Dermis microvascular lymphatic vessel endothelial cell (primary cell): ENCODE results near the gene PHPT1. TPM values are rescaled to one million over a fixed set of nuclear protein-coding genes. Genes with fewer than 3 reads are reported as not detected.
A peak's percentile ranks its signal among the peaks of the same experiment; 100 is the strongest.
"Not testable (repeated sequence)": the region's sequence is repeated elsewhere in the genome, so short reads cannot be mapped to it uniquely, and the experiment has no call there.

Source experiments
- DNase-seq, 2 donors: peaks; one replicate each; pipeline versions ENCODE4 v3.0.0 to v3.0.0-alpha.2; 2010; ENCODE audit warnings: low read depth in 2 of 2
- total RNA-seq: library from RNA; depleted of rRNA; stranded (reverse); fragments of >200 nt; gene quantifications from 2 replicates; pipeline ENCODE4 v1.2.1, GENCODE V29; 2014

PHPT1 gene
- total RNA-seq = 207 and 242 TPM in 2 replicates

DNA sequence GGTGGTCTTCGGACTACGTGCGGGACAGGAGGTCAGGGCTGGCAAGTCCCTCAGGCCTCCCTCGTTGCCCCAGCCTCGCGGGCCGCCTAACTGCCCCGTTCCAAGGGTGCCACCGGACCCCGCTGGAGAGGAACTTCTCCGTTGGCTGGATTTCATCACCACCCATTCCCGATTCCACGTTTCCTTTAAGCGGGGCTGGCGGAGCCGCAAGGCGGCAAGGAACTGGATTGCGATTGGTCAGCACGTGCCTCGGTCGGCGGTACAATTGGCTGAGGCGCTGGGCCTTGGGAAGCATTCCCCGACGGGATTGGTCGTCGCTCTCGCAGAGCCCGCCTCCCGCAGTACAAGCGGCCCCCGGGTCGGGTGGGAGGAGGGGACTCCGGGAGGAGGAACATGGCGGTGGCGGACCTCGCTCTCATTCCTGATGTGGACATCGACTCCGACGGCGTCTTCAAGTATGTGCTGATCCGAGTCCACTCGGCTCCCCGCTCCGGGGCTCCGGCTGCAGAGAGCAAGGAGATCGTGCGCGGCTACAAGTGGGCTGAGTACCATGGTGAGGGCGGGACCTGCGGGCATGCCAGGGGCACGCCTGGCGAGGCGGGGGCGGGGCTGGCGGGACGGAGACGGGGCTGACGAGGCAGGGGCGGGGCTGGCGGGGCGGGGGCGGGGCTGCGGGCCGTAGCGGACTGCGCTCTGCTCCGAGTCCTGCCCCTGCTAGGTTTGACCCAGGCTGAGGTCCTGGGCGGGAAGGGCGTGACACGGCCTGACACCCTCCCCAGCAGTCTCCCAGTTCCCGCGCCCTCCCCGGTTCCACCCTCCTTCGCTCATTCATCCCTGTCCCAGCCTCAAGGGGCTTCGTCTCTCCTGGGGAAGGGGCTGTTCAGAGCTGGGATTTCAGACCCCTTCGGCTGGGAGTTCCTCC, at the start of gene PHPT1:
PHPT1 (plus strand) TSS at position 372 of the 922 bp plus-strand sequence; CDS start at position 394, 22 bp downstream.
- peak; percentile 98 to 100 for DNase-seq

DNA sequence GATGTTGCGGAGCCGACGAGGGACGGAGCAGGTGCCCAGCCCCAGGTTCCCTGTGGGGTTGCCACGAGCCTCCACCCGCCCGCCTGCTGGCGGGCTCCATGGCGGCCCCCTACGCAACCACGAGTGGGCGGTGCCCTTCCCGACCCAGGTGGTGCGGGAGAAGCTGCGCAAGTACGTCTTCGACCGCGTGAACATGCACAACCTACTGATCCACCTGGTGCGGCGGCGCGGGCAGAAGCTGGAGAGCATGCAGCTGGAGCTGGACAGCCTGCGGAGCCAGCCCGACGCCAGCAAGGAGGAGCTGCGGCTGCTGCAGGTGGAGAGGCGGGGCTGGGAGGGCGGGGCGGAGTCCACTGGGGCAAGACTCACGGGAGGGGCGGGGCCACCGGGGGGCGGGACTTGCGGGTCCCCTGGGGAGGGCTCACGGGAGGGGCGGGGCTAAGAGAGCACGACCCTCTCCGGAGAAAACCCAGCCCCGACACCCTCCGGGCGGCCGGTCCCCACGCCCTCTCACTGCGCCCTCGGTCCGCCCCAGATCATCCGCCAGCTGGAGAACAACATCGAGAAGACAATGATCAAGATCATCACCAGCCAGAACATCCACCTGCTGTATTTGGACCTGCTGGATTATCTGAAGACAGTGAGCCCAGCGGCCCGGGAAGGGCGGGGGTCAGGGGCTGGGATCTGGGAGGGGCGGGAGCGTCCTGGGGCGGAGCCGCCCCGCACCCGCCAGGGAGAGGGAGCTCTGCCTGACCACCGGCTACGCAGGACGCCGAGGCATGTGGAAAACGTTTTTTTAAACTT, 49.2 kb upstream of the PHPT1 start:
- DNase-seq = peak; percentile 11 to 69

DNA sequence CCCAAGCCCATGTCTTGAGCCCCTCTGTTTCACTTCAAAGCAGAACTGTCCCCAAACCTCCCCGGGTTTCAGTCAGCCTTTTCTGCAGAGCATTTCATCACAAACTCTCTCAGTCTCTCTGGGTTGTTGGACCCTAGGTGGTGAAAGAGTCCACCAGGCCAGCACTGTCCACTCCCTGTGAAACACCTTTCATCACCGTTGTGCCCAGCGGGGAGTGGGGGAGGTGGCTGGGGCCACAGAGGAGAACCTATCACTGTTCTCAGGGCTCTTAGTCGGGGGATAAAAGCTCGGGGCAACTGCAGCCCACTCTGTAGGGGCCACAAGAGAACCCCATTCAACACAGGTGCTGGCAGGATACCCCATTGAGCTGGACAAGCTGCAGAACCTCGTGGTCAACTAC, 46.9 kb upstream of the PHPT1 start:
- DNase-seq = no peak

DNA sequence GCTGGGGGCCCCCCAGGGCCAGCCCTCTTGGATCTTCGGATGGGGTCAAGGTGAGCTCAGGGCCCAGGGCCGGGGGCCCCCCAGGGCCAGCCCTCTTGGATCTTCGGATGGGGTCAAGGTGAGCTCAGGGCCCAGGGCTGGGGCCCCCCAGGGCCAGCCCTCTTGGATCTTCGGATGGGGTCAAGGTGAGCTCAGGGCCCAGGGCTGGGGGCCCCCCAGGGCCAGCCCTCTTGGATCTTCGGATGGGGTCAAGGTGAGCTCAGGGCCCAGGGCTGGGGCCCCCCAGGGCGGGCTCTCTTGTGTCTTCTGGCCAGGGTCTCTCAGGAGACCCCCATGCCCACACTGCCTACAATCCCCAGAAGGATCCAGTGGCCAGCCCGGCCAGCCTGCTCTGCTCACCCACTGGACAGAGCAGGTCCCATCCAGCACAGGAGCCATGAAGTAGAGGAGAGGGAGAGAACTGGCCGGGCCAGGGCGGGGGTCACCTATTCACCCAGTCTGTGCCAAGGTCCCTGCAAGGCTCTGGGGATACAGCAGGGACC, 46.1 kb upstream of the PHPT1 start:
- not testable (repeated sequence) for DNase-seq

DNA sequence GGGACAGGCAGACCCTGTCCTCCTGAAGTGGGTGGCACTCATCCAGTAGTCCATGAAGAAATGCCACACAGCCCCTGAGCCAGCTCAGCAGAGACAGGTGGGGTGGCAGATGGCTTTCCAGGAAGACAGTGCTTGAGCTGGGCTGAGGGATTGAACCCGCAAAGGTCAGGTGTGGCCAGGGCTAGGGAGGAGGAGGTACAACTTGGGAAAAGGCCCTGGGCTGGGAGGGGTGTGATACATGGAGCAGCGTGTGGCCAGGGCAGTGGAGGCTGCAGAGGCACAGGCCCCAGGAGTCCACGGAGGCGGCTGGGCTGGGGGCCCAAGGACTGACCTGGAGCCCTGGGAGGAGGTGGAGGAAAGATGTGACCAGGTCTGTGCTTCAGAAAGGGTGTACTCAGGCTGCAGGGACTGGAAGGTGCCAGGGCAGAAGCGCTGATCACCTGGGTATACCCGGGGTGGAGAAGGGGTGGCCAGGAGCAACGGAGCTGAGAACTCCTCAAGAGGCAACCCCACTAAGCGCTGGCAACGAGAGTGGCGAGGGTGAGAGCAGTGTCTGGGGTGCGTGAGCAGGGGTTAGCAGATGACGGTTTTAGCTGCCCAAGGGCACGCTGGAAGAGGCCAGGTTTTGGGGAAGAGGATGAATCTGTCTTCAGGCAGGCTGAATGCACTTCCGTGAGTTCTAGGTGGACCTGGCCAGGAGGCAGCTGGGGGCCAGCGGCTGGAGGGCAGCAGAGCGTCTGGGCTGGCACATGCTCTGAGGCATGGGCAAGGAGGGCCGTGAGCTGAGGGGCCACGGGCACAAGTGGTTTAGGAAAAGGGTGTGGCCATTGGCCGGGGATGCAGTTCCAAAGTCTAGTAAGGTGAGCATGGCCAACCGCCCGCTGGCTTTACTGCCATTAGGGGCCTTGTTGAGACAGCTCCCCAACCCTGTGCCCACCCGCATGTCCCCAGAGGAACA, 45.4 kb upstream of the PHPT1 start:
- DNase-seq = no peak

DNA sequence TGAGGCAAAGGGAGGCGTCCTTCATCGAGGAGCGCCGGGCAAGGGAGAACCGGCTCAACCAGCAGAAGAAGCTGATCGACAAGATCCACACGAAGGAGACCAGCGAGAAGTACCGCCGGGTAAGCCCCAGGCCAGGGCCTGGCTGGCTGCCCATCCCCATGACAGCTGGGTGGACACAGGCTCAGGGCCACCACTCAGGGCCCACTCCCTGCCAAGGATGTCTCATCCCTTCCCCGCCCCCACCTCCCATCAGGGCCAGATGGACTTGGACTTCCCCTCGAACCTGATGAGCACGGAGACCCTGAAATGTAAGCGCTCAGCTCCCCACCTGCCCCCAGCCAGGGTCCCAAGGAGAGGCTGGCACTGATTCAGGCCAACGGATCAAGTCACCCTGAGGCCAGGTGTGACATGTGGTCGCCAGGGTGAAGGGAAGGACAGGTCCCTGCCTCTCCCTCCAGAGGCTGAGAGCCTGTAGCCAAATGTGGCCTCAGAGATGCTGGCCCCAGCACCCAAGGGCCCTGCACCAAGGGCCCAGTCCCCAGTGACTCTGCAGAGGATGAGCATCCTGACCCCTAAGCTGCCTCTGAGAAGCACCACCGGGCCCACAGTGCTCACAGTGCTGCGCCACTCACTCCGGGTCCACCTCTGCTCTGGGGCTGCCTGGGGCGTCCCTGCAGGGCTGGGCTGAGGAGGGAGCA, 44.6 kb upstream of the PHPT1 start:
- DNase-seq = no peak

DNA sequence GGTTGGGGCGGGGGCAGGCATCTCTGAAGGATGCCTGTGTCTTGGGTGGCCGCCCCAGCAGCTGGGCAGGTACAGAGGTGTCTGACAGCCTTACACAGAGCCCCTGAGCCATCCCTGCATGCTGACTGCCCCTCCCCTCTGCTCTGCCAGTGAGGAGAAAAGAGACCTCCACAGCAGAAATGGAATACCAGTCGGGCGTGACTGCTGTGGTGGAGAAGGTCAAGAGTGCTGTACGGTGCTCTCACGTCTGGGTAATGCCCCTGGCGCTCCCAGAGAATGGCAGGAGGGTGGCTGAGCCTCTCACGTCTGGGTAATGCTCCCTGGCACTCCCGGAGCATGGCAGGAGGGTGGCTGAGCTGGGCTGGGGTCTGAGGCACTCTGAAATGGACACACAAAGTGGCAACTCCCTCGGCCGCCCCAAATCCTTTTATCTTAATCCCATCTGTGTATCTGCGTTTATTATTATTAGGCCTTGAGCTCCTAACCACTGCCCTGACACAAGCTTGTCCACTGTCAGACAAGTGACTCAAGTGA, 43.9 kb upstream of the PHPT1 start:
- no peak for DNase-seq

DNA sequence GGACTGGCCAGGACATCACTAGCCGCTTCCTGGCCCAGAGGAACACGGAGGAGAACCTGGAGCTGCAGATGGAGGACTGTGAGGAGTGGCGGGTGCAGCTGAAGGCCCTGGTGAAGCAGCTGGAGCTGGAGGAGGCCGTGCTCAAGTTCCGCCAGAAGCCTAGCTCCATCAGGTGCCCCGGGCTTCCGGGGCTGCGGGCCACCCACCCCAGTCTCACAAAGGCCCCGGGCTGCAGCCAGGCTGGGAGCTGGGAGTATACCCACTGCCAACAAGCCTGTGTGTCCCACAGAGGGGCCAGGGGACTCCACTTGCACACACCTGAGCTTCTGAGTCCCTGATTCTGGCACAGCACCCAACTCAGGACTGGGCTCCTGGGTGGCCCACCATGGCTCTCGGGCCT, 43.1 kb upstream of the PHPT1 start:
- no peak for DNase-seq

DNA sequence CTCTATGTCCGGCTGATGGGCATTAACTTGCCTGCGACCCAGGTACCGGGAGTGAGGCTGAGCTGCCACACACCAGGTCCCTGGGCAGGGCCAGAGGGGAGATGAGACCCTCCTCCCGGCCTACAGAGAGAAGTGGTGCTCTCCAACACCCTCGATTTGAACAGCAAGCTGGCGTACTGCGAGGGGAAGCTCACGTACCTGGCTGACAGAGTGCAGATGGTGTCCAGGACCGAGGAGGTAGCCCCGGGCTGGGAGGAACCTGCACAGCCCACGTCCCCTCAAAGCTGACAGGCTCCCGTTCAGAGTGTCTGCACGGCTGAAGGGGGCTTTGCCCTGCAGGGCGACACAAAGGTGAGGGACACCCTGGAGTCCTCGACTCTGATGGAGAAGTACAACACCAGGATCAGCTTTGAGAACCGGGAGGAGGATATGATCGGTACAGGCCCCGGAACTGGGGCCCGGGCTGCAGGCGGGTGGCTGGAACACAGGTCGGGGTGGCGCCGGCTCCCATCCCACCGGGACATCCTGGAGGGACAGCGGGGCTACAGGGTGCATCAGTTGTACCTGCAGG, 42.5 kb upstream of the PHPT1 start:
- no peak for DNase-seq

DNA sequence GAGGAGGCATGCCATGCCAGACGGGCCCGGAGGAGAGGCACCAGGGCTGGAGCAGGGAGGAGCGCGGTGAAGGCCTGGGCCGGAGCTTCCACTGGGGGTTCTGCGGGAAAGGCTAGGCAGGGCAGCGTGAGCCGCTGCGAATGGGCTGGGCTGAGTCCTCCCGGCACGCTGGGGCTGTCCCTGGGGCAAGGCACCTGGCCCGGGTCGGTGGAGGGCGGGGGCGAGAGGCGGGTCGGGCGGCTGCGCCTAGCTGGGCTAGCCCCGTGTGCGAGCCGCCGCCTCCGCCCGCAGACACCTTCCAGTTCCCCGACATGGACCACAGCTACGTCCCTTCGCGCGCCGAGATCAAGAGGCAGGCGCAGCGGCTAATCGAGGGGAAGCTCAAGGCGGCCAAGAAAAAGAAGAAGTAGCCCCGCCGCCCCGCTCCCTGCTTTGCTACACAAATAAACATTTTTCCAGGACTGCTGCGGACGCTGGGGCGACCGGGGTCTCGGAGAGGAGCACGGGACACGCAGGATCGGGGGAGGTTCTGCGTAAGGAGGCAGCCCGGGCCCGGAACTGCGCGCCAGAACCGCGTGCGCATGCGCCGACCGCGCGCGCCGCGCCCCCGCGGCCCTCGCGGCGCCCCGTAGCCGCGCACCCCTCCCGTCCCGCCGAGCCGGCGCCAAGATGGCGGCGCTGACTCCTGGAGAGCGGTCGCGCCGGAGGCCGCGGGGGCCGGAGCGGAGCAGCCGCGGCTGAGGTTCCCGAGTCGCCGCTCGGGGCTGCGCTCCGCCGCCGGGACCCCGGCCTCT, 41.7 kb upstream of the PHPT1 start, which contains the start of gene RABL6:
RABL6 (plus strand) TSS at position 668 of the 794 bp plus-strand sequence. CDS start 249 bp downstream, outside the sequence.
- DNase-seq = peak; percentile 40 to 80

DNA sequence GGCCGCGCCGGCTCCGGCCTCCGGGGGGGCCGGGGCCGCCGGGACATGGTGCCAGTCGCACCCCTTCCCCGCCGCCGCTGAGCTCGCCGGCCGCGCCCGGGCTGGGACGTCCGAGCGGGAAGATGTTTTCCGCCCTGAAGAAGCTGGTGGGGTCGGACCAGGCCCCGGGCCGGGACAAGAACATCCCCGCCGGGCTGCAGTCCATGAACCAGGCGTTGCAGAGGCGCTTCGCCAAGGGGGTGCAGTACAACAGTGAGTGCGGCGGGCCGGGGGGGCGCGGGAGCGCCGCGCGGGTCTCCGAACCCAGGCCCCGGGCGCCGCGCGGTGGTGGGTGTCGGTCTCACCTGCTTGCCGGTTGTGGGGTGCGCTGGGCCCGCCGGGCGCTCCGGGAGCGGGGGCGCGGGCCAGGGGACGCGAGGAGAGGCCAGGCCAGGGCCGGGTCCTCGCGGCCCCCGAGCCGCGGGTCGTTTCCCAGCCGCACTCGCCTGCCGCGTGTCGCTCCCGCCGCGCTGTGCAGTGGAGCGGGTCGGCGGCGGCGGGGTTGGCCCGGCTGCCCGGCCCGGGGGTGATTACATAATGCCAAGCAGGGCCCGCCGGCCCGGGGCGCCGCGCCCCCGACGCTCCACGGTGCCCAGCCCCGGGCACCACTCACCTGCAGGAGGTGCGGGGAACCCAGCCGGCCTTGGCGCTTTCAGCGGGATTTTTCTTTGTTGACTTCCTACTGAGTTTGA, 41.0 kb upstream of the PHPT1 start:
- DNase-seq = peak in 1 of 2 donors; percentile 38

DNA sequence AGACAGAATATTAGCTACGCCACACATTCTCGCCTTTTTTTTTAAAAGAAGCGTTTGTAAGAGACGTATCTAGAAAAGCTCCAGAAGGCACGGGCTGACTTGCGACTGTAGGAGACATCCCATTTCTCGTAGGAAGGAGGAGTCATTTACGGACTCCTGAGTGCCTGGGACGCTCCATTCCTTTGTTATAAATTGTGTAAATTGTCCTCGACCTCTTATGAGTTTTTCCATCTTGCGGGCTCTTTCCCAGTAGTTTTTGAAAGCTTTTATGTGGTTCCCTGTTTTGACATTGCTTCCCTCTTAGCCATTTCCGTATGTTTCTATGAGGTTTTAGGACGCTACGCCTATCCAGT, 40.4 kb upstream of the PHPT1 start:
- peak in 1 of 2 donors; percentile 32 for DNase-seq

DNA sequence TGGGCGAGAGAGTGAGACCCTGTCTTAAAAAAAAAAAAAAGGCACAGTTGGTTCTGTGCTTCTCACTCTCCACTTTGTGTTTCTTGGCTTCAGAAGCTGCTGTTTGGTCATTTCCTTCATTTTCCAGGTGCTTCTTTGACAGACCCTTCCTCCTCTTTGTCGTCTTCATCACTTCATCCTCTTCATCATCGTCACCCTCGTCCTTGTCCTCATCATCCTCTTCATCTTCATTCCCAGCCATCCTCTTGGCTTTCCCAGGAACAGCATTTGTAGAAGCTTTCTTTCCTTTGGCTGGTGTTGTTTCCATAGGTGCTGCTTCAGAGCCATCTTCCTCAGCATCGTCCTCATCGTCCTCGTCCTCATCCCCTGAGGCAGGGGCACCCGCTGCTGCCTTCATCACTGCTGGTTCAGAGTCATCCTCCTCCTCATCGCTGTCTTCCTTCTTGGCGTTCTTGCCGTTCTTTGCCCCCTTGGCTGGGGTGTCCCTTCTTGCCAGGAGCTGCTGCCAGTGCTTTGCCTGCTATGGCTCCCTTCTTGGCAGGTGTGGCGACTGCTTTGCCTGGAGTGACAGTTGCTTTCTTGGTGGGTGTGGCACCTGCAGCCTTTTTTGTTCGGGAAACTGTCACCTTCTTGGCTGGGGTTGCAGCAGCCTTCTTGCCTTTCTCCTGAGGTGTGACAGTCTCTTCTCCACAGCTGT, 34.3 kb upstream of the PHPT1 start:
- DNase-seq = no peak

DNA sequence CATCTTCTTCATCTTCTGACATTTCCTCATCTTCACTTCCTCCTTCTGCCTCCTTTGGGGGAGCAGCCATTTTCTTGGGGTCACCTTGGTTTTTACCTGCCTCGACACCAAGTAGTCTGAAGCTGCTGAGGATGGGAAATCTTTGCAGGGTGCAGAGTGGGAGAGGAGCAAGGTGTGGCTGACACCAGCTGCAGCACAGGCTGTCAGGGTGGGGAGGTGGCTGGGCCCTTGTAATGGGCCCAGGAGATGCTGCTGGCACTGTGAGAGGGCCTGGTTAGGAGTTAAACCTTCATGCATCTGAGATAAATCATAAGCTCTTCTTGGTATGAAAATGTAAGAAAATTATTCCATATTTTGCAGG, 33.8 kb upstream of the PHPT1 start:
- no peak for DNase-seq

DNA sequence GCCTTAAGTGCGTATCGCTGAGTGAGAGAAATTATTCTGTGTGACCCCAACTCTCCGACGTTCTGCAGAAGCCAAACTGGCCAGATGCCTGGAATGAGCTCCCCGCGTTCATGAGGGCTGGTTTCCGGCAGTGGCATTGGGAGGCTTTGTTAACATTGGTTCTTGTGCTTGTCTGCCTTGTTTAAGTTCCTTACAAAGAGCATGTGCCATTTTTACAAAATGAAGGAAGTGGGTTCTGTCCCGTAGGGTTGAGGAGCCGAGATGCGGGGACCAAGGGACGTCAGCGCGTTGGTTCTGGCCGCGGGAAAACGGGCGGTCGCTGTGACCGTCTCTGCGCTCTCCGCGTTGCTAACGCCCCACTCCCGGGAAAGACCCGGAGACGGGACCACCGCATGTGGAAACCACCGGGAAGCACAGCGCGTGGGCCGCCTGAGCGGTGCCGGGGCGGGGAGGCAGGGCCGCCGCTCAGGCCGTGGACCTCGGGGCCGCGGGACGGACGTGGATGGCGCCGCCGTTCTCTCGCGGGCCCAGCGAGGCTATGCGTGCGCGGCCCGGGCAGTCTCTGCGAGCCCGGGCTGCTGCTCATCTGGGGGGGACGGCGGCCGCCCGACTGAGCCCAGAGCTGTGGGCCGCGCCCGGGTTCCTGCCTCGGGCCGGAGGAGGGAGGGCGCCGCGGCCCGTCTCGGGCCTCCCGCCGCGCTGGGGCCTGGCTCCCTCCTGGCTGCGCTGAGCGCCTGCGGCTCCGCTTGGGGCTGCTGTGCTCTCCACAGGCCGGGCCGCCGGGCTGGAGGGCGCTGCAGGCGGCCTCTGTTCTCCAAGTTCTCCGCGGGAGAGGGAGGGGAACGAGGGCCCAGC, 28.0 kb upstream of the PHPT1 start:
- DNase-seq = peak in 1 of 2 donors; percentile 35

DNA sequence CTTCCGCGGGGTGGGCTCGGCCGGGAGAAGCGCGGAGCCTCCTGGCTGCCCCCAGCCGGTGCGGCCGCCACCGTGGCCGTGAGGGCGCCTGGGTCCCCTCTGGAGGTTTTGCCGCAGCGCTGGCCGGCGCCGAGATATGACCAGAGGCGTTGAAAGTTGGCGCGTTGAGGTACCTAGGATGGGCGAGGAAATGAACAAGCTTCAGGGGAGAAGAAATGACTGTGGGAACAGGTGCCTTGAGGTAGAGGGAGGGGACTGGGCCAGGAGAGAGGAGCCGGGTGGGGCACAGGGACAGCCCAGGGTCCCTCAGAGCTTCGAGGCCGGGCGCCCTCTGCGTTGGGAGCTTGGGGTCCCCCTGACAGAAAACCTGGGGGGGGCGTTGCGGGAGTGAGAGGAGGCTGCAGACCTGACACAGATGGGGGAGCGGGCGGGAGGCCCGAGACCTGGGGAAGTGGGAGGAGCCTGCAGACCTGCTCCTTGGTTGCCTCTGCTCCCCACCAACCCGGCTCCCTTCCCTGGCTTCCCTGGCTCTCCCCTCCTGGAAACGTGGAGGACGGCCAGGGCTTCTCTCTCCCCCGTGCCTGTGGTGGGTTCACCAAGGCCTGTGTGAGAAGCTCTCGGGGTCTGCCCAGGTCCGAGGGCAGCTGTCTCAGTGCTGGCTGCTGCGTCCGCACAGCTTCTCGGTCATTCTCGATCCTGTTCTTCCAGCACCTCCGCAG, 27.2 kb upstream of the PHPT1 start:
- no peak for DNase-seq
